Measurements from ENCODE around the gene GSTT2. TPM values are rescaled to one million over a fixed set of nuclear protein-coding genes. Genes with fewer than 3 reads are reported as not detected.
"Not testable (repeated sequence)": the region's sequence is repeated elsewhere in the genome, so short reads cannot be mapped to it uniquely, and the experiment has no call there.

Gene GSTT2
- total and polyA plus RNA-seq, 2 experiments from 2014 or later = 0.44 TPM; not detected in 1

DNA sequence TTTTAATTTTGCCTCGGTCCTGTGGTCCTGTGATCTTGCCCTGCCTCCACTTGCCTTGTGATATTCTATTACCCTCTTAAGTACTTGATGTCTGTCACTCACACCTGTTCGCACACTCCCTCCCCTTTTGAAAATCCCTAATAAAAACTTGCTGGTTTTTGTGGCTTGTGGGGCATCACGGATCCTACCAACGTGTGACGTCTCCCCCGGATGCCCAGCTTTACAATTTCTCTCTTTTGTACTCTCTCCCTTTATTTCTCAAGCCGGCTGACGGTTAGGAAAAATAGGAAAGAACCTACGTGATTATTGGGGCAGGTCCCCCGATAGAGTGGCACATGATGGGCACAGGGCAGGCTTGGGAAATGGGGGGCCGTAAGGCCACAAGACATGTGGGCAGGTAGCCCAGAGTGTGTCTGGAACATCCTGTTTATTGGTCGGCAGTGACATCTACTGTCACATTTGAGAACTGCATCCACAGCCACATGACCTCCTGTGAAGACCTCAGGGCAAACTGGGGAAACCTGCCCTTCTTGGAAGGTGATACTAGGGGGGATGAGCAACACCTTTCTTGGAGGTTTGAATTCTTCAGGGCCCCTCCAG, 23.5 kb upstream of the GSTT2 start:
- not testable (repeated sequence) for H3K4me1 ChIP-seq (ENCODE audit: insufficient read depth); H3K79me2 ChIP-seq (replicated peaks; ENCODE audit: insufficient read depth); H3K9me2 ChIP-seq (ENCODE audit: insufficient read depth); H3K27me3 ChIP-seq (ENCODE audit: insufficient read depth); H3K36me3 ChIP-seq (ENCODE audit: insufficient read depth); H3K36me3 Mint-ChIP-seq (ENCODE audit: low read depth); H3K9me3 Mint-ChIP-seq; H3K27me3 Mint-ChIP-seq (ENCODE audit: insufficient read depth, low read depth, poor library complexity); H3F3A ChIP-seq (replicated peaks; ENCODE audit: low read depth); H4K20me1 ChIP-seq (replicated peaks; ENCODE audit: insufficient read depth); H2AFZ ChIP-seq
- Histone ChIP-seq H3K27ac (ENCODE audit: low read depth) (peak overlapping the region; percentile 78), H3K4me2 (peak overlapping the region; percentile 59), H3K4me3 (peak overlapping the region; percentile 29; the same call in 1 of the 2 replicates)
- Mint-ChIP-seq H3K4me3 (peak overlapping the region; percentile 60), H3K4me1 (peaks cover 28% of the 10 kb centered on the region), H3K27ac (peak overlapping the region; percentile 98)
- peak; percentile 82 for ATAC-seq
- TF ChIP-seq CREB1 (CRISPR knock-in tag; IDR thresholded peaks at IDR 0.05; ENCODE audit: low read depth) (peak; percentile 52; the same call in 1 of the 2 replicates), POLR2AphosphoS5 (IDR thresholded peaks at IDR 0.05; ENCODE audit: low read depth) (peak; percentile 22; the same call in 1 of the 2 replicates)
- TF ChIP-seq, protein P1, sequence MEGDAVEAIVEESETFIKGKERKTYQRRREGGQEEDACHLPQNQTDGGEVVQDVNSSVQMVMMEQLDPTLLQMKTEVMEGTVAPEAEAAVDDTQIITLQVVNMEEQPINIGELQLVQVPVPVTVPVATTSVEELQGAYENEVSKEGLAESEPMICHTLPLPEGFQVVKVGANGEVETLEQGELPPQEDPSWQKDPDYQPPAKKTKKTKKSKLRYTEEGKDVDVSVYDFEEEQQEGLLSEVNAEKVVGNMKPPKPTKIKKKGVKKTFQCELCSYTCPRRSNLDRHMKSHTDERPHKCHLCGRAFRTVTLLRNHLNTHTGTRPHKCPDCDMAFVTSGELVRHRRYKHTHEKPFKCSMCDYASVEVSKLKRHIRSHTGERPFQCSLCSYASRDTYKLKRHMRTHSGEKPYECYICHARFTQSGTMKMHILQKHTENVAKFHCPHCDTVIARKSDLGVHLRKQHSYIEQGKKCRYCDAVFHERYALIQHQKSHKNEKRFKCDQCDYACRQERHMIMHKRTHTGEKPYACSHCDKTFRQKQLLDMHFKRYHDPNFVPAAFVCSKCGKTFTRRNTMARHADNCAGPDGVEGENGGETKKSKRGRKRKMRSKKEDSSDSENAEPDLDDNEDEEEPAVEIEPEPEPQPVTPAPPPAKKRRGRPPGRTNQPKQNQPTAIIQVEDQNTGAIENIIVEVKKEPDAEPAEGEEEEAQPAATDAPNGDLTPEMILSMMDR (conservative IDR thresholded peaks at IDR 0.05; ENCODE audit: low read depth in 2 of 2) = peak; percentile 81 to 98
- DNase-seq (ENCODE audit: low spot score) = peak; percentile 93

DNA sequence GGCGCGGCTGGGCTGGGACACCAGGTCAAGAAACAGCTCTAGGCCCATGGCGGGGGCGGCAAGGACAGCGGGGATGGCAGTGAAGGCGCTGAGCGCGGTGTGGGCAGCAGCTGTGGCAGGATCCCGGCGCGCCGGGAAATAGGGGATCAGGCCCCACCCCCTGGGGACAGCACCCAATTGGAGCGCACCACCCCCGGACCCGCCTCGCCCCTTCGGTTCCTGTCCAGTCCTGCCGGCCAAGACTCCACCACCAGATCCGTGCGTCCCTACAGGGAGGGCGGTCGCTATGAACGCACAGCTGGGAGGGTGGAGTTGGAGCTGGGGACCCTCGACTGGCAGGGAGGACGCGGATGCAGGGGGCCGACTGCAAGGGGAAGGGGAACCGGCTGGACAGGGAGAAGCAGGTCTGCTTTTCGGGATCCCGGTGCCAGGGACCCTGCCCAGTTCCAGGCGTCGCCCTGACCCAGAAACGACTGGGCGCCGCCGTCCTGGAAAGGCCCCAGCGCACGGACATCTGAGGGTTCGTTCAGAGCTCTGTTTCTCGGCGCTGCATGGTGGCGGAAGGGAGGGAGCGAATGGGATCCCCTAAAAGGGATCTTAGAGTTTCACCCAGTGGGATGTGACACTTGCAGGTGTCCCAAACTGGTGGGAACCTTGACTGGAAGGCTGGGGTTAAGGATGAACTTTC, 18.7 kb upstream of the GSTT2 start, which contains the start of gene GSTT2B:
Gene GSTT2B (minus strand): TSS at position 112 of the 688 bp plus-strand sequence. CDS start 64 bp downstream, at position 48.
- Histone ChIP-seq H3K4me3 (peak within 1 kb of the TSS; percentile 43; the same call in 1 of the 2 replicates), H3K4me2 (peak within 1 kb of the TSS; percentile 71; the same call in 1 of the 2 replicates)
- H4K20me1 ChIP-seq (replicated peaks; ENCODE audit: insufficient read depth); DNase-seq (ENCODE audit: low spot score); H3K36me3 ChIP-seq (ENCODE audit: insufficient read depth); H3K4me1 ChIP-seq (ENCODE audit: insufficient read depth); H3K4me3 Mint-ChIP-seq; H3K27me3 ChIP-seq (ENCODE audit: insufficient read depth); H3K27ac Mint-ChIP-seq; H3F3A ChIP-seq (replicated peaks; ENCODE audit: low read depth); H3K4me1 Mint-ChIP-seq; H3K79me2 ChIP-seq (replicated peaks; ENCODE audit: insufficient read depth); H2AFZ ChIP-seq; H3K9me3 Mint-ChIP-seq; H3K9me2 ChIP-seq (ENCODE audit: insufficient read depth); H3K27ac ChIP-seq (ENCODE audit: low read depth); H3K36me3 Mint-ChIP-seq (ENCODE audit: low read depth); H3K27me3 Mint-ChIP-seq (ENCODE audit: insufficient read depth, low read depth, poor library complexity): not testable (repeated sequence)
- ATAC-seq = peak; percentile 53

- H3K4me1 ChIP-seq (ENCODE audit: insufficient read depth); H3K9me3 Mint-ChIP-seq; H3K27me3 ChIP-seq (ENCODE audit: insufficient read depth); H3K4me3 ChIP-seq; H3K27ac Mint-ChIP-seq; H3K27me3 Mint-ChIP-seq (ENCODE audit: insufficient read depth, low read depth, poor library complexity); H3K4me1 Mint-ChIP-seq; H3K4me2 ChIP-seq; H2AFZ ChIP-seq; H4K20me1 ChIP-seq (replicated peaks; ENCODE audit: insufficient read depth); H3K27ac ChIP-seq (ENCODE audit: low read depth); H3F3A ChIP-seq (replicated peaks; ENCODE audit: low read depth); H3K36me3 ChIP-seq (ENCODE audit: insufficient read depth); DNase-seq (ENCODE audit: low spot score); H3K9me2 ChIP-seq (ENCODE audit: insufficient read depth); H3K4me3 Mint-ChIP-seq; H3K79me2 ChIP-seq (replicated peaks; ENCODE audit: insufficient read depth): not testable (repeated sequence)
- peaks cover 20% of the 10 kb centered on the region for H3K36me3 Mint-ChIP-seq (ENCODE audit: low read depth)
- ATAC-seq = peak; percentile 35
These were observed 13.8 kb upstream of the GSTT2 start for GRCh38 chr22:23966094-23966493.

DNA sequence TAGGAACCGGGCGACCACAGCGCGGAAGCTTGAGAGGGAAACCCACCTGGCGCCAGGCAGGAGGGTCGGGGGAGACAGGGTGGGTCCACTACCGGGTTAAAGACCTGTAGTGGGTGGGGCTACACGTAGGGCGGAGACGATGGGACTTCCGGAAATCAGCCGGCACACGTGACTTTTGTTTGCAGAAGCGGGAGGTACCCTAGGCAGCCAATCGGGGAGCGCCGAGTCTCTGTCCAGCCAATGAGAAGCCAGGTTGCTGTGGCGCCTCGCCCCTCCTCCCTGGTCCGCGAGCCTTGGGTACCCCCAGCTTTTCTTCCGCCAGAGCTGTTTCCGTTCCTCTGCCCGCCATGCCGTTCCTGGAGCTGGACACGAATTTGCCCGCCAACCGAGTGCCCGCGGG, 13.4 kb upstream of the GSTT2 start, which contains the start of gene DDTL:
Gene DDTL (plus strand): TSS at position 321 of the 400 bp plus-strand sequence. CDS start 27 bp downstream, at position 348.
- H3F3A ChIP-seq (replicated peaks; ENCODE audit: low read depth); H3K27me3 Mint-ChIP-seq (ENCODE audit: insufficient read depth, low read depth, poor library complexity); H3K36me3 ChIP-seq (ENCODE audit: insufficient read depth); H3K4me2 ChIP-seq; DNase-seq (ENCODE audit: low spot score); H3K4me3 Mint-ChIP-seq; H2AFZ ChIP-seq; H3K4me1 ChIP-seq (ENCODE audit: insufficient read depth); H3K27me3 ChIP-seq (ENCODE audit: insufficient read depth); H3K4me3 ChIP-seq; H4K20me1 ChIP-seq (replicated peaks; ENCODE audit: insufficient read depth); H3K27ac Mint-ChIP-seq; H3K79me2 ChIP-seq (replicated peaks; ENCODE audit: insufficient read depth); H3K4me1 Mint-ChIP-seq; H3K27ac ChIP-seq (ENCODE audit: low read depth); H3K9me3 Mint-ChIP-seq; H3K9me2 ChIP-seq (ENCODE audit: insufficient read depth): not testable (repeated sequence)
- H3K36me3 Mint-ChIP-seq (ENCODE audit: low read depth) = peaks cover 25% of the 10 kb centered on the region
- ATAC-seq = peak; percentile 93

Data from GM23338 (cell line).